ENCODE measurements around the gene YBX1. TPM values are rescaled to one million over a fixed set of nuclear protein-coding genes. Genes with fewer than 3 reads are reported as not detected.

Gene YBX1
- total RNA-seq, 2 donors from 2014 or later = 801 to 826 TPM

- TF ChIP-seq CTCF (IDR thresholded peaks at IDR 0.05) = no peak
- Histone ChIP-seq H3K36me3 (no peaks in the 10 kb centered on the region), H3K27me3 (no peaks in the 10 kb centered on the region), H3K4me3 (no peak overlapping the region), H3K4me1 (no peaks in the 10 kb centered on the region), H3K9me3 (no peaks in the 10 kb centered on the region), H3K27ac (no peak overlapping the region)
- DNase-seq (ENCODE audit: low spot score) = no peak
Measured at GRCh38 chr1:42733415-42734200, 51.4 kb downstream of the YBX1 start.

DNA sequence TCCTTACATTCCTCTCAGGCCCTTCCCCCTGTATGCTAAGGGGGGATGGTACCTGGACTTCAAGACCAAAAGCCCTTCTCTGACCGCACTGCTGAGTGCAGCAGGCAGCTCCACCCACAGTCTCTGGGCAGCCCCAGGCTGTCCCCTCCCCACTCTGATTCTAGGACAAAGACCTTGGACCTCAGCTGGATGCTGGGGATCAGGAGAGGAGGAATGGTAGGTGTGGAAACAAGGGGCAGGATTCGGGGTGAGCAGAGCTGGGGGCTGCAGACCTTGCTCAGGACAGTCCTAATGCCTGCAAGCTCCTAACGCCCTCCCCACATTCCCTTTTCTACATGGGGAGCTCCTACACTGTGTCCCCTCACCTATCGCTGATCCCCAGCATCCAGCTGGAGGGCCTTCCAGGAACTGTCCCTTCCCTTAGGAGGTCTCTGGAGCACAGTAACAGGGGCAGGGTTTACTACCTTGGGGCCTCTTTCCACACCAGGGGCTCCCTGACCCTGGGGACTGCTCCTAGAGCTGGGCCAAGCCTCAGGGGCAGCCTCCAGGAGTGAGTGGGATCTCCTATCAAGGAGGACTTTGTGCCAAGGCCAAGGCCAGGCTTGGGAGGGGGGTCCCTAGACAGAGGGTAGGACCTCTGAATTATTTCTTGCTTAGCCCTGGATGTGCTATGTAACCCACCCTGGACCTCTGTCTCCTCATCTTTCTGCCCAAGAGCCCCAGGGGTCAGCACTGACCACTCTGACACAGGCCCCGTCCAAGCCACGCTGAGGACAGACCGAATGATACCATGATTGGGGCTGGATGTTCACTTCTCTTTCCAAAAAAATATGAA lies 52.2 kb downstream of the YBX1 start:
- H3K9me3 ChIP-seq = no peaks in the 10 kb centered on the region
- no peak for DNase-seq (ENCODE audit: low spot score)
- H3K4me3 ChIP-seq = no peak overlapping the region
- no peaks in the 10 kb centered on the region for H3K36me3 ChIP-seq
- no peaks in the 10 kb centered on the region for H3K27me3 ChIP-seq
- no peak for TF ChIP-seq CTCF (IDR thresholded peaks at IDR 0.05)
- H3K4me1 ChIP-seq = no peaks in the 10 kb centered on the region
- no peak overlapping the region for H3K27ac ChIP-seq

- no peaks in the 10 kb centered on the region for H3K27me3 ChIP-seq
- H3K27ac ChIP-seq = no peak overlapping the region
- no peaks in the 10 kb centered on the region for H3K9me3 ChIP-seq
- no peaks in the 10 kb centered on the region for H3K36me3 ChIP-seq
- DNase-seq (ENCODE audit: low spot score) = no peak
- no peak overlapping the region for H3K4me3 ChIP-seq
- TF ChIP-seq CTCF (IDR thresholded peaks at IDR 0.05) = no peak
- no peaks in the 10 kb centered on the region for H3K4me1 ChIP-seq
Measured at GRCh38 chr1:42735056-42735455, 52.8 kb downstream of the YBX1 start.

DNA sequence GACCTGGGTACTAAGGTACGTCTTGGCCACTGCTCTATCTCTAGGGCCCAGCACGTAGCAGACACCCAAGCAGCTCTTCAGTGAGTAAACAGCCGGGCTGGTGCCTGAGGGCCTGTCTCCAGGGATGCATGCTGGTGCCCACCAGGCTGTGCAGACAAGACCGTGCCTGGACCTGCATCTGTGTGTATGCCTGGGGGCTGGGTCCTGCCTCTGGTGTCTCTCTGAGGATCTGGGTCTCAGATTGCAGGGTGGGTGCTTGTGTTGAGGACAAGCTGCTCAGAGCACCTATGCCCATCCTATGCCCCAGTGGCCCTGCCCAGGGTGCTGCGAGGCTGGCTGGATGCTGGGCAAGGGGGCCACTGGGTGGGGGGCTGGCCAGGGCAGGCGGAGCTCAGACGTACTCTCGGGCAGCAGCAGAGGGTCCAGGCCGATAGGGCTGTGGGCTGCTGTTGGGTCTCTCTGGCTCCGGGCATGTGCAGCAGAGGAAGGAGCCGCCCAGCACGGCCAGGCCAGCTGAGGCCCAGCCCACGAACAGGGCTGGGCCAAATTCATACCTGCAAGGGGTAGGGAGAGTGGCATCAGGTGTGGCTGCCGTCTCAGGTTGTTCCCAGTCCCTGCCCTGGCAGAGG lies 53.4 kb downstream of the YBX1 start:
- no peaks in the 10 kb centered on the region for H3K9me3 ChIP-seq
- no peaks in the 10 kb centered on the region for H3K4me1 ChIP-seq
- DNase-seq (ENCODE audit: low spot score) = no peak
- no peak for TF ChIP-seq CTCF (IDR thresholded peaks at IDR 0.05)
- H3K36me3 ChIP-seq = no peaks in the 10 kb centered on the region
- H3K27me3 ChIP-seq = no peaks in the 10 kb centered on the region
- H3K4me3 ChIP-seq = no peak overlapping the region
- no peak overlapping the region for H3K27ac ChIP-seq

DNA sequence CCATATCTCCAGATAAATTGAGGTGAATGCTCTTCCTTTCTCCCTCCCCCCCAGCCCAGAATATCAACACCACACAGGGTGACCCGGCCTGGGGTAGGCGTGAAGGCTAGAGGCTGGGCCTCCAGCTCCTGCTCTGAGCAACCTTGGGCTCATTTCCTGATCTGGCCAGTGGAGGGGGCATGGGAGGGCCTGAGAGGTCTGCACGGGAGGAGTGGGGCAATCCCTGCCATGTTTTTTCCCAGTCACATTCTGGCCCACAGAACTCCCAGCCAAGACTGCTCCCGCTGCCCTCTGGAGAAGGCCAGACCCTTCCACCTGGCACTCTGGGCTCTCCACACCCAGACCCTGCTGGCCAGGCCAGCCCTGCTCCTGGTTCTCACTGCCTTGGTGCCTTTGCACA lies 53.9 kb downstream of the YBX1 start:
- no peak for DNase-seq (ENCODE audit: low spot score)
- no peaks in the 10 kb centered on the region for H3K27me3 ChIP-seq

More for the DNA sequence above, 53.9 kb downstream of the YBX1 start:
- no peak overlapping the region for H3K27ac ChIP-seq
- H3K4me1 ChIP-seq = no peaks in the 10 kb centered on the region
- no peak for TF ChIP-seq CTCF (IDR thresholded peaks at IDR 0.05)
- no peaks in the 10 kb centered on the region for H3K36me3 ChIP-seq
- H3K9me3 ChIP-seq = no peaks in the 10 kb centered on the region
- no peak overlapping the region for H3K4me3 ChIP-seq

All from right atrium auricular region (tissue), 2 donors.